Measurements from ENCODE around the gene MARCO.
"Not testable (repeated sequence)": the region's sequence is repeated elsewhere in the genome, so short reads cannot be mapped to it uniquely, and the experiment has no call there.

MARCO gene

GRCh38 chr2:118932949-118933348, 9.0 kb upstream of the MARCO start:
- DNase-seq = no peak

GRCh38 chr2:118936306-118936705, 5.7 kb upstream of the MARCO start:
- DNase-seq = no peak

GRCh38 chr2:118936936-118937335, 5.1 kb upstream of the MARCO start:
- no peak for DNase-seq

- DNase-seq = no peak
Measured at GRCh38 chr2:118937817-118938216, 4.2 kb upstream of the MARCO start.

- DNase-seq = no peak
Measured at GRCh38 chr2:118939994-118940393, 2.0 kb upstream of the MARCO start.

GRCh38 chr2:118940486-118941120, 1.4 kb upstream of the MARCO start:
- no peak for DNase-seq

GRCh38 chr2:118943286-118943685, 1.3 kb downstream of the MARCO start:
- DNase-seq = no peak

GRCh38 chr2:118945881-118946280, 3.9 kb downstream of the MARCO start:
- DNase-seq = no peak

- DNase-seq = not testable (repeated sequence)
Measured at GRCh38 chr2:118948266-118948665, 6.3 kb downstream of the MARCO start.

- no peak for DNase-seq
Measured at GRCh38 chr2:118954297-118955060, 12.5 kb downstream of the MARCO start.

- DNase-seq = no peak
Measured at GRCh38 chr2:118965737-118966136, 23.7 kb downstream of the MARCO start.

GRCh38 chr2:118967124-118967880, 25.3 kb downstream of the MARCO start:
- no peak for DNase-seq

GRCh38 chr2:118968042-118968441, 26.0 kb downstream of the MARCO start:
- DNase-seq = no peak

GRCh38 chr2:118968961-118969733, 27.2 kb downstream of the MARCO start:
- DNase-seq = no peak

- DNase-seq = no peak
Measured at GRCh38 chr2:118969734-118970395, 27.9 kb downstream of the MARCO start.

- no peak for DNase-seq
Measured at GRCh38 chr2:118970396-118971135, 28.6 kb downstream of the MARCO start.

- no peak for DNase-seq
Measured at GRCh38 chr2:118971245-118972122, 29.5 kb downstream of the MARCO start.

GRCh38 chr2:118973542-118973951, 31.6 kb downstream of the MARCO start:
- DNase-seq = no peak

GRCh38 chr2:118974103-118974993, 32.4 kb downstream of the MARCO start:
- no peak for DNase-seq

GRCh38 chr2:118975133-118975532, 33.1 kb downstream of the MARCO start:
- DNase-seq = no peak

Measured in NCI-H446 (cell line).